ENCODE measurements around the gene OTUB1. TPM values are rescaled to one million over a fixed set of nuclear protein-coding genes. Genes with fewer than 3 reads are reported as not detected.

The OTUB1 gene
- total and polyA plus RNA-seq, 2 of the 13 experiments (the other 11 are each of a cell fraction or from before 2014, with no cell fraction given): 58.8 to 130 TPM

DNA sequence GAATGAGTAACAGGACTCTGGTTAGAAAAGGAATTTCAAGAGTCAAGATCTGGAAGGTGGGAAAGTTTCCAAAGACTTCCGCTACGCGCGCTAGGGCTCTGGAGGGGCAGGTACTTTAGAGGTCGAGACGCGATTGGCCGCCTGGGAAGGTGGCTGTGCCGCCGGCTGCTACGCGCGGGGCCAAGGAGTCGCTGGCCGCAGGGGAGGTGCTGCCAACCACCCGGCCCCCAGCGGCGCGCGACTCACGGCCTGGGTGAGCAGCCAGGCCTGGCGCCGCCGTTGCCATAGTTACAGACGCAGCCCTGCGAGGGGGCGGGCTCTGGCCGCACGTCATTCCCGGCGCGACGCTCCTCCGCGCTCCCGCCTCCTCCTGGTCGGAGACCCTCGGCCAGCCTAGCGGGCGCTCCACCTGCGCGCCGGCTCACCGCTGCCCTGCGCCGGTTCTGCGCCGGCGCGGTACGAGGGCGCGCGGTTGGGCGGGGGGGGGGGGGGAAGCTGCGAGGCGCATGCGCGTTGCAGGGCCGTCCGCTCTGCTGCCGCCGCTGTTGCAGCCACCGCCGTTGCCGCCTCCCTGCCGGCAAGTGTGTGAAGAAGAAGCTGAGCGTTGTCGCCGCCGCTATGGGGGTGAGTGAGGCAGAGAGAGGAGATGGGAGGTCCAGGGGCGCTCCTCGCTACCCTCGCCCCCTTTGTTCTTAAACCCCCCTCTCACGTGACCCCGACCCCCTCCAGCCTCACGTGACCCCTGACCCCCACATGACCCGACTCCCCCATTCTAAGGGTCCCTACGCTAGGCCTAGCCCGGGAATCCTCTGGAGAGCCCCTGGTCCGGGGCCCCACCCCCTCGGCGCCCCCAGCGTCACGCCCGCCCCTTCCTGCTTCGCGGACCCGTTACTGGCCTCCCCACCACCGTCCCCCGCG is 47.5 kb upstream of the OTUB1 start, which contains the start of gene NAA40 (continued):
- TF ChIP-seq, protein P1, sequence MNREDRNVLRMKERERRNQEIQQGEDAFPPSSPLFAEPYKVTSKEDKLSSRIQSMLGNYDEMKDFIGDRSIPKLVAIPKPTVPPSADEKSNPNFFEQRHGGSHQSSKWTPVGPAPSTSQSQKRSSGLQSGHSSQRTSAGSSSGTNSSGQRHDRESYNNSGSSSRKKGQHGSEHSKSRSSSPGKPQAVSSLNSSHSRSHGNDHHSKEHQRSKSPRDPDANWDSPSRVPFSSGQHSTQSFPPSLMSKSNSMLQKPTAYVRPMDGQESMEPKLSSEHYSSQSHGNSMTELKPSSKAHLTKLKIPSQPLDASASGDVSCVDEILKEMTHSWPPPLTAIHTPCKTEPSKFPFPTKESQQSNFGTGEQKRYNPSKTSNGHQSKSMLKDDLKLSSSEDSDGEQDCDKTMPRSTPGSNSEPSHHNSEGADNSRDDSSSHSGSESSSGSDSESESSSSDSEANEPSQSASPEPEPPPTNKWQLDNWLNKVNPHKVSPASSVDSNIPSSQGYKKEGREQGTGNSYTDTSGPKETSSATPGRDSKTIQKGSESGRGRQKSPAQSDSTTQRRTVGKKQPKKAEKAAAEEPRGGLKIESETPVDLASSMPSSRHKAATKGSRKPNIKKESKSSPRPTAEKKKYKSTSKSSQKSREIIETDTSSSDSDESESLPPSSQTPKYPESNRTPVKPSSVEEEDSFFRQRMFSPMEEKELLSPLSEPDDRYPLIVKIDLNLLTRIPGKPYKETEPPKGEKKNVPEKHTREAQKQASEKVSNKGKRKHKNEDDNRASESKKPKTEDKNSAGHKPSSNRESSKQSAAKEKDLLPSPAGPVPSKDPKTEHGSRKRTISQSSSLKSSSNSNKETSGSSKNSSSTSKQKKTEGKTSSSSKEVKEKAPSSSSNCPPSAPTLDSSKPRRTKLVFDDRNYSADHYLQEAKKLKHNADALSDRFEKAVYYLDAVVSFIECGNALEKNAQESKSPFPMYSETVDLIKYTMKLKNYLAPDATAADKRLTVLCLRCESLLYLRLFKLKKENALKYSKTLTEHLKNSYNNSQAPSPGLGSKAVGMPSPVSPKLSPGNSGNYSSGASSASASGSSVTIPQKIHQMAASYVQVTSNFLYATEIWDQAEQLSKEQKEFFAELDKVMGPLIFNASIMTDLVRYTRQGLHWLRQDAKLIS (CRISPR knock-in tag; IDR thresholded peaks at IDR 0.05): no peak
- TF ChIP-seq MIXL1 (CRISPR knock-in tag; IDR thresholded peaks at IDR 0.05) (peak; percentile 33; the same call in 1 of the 2 replicates), ZNF570 (CRISPR knock-in tag; IDR thresholded peaks at IDR 0.05; ENCODE audit: borderline replicate concordance) (no peak), ZNF432 (CRISPR knock-in tag; IDR thresholded peaks at IDR 0.05; ENCODE audit: borderline replicate concordance) (no peak), RBM22 (optimal IDR thresholded peaks at IDR 0.05; ENCODE audit: low read length) (no peak), SOX5 (CRISPR knock-in tag; IDR thresholded peaks at IDR 0.05; ENCODE audit: borderline replicate concordance) (peak; percentile 14; the same call in 1 of the 2 replicates), TOPORS (CRISPR knock-in tag; IDR thresholded peaks at IDR 0.05) (no peak), RNF2 (conservative IDR thresholded peaks at IDR 0.05; ENCODE audit: low read depth) (no peak), DMTF1 (CRISPR knock-in tag; IDR thresholded peaks at IDR 0.05) (no peak), ZNF460 (CRISPR knock-in tag; IDR thresholded peaks at IDR 0.05; ENCODE audit: borderline replicate concordance) (no peak), ZNF292 (CRISPR knock-in tag; IDR thresholded peaks at IDR 0.05; ENCODE audit: borderline replicate concordance, low read depth) (no peak)
